Osteoblast (primary cell): ENCODE results near the gene CHRNA10. TPM values are rescaled to one million over a fixed set of nuclear protein-coding genes. Genes with fewer than 3 reads are reported as not detected.
A peak's percentile ranks its signal among the peaks of the same experiment; 100 is the strongest.

ENCODE experiments used
- DNase-seq: peaks from one replicate; pipeline ENCODE4 v3.0.0; 2011; ENCODE audit warnings: low spot score, mixed read lengths; ENCODE audit not compliant: insufficient read length; ENCODE audit errors: missing footprints
- H2AFZ ChIP-seq: 2 replicates; pipeline ENCODE4 v1.6.0; 2011; ENCODE audit warnings: mild to moderate bottlenecking, low read length
- H3K27ac ChIP-seq: 2 replicates; pipeline ENCODE4 v1.5.1; 2011; ENCODE audit warnings: mild to moderate bottlenecking, low read depth, low read length, moderate library complexity
- H3K27me3 ChIP-seq: 2 replicates; pipeline ENCODE4 v1.6.0; 2012; ENCODE audit warnings: mild to moderate bottlenecking, control low read depth, inconsistent platforms, low read length, moderate library complexity; ENCODE audit not compliant: insufficient read depth
- H3K36me3 ChIP-seq: 2 replicates; pipeline ENCODE4 v1.5.1; 2011; ENCODE audit warnings: mild to moderate bottlenecking, low read length, control low read depth, moderate library complexity; ENCODE audit not compliant: insufficient read depth
- H3K4me1 ChIP-seq: 2 replicates; pipeline ENCODE4 v1.5.1; 2011; ENCODE audit warnings: mild to moderate bottlenecking, low read length, control low read depth, moderate library complexity; ENCODE audit not compliant: insufficient read depth
- H3K4me2 ChIP-seq: 2 replicates; pipeline ENCODE4 v1.6.0; 2011; ENCODE audit warnings: mild to moderate bottlenecking, low read length; ENCODE audit not compliant: insufficient read depth
- H3K4me3 ChIP-seq: fragments of 200-600 bp; sonication (generic); 3 replicates; pipeline ENCODE4 v1.5.1; 2012; ENCODE audit warnings: mild to moderate bottlenecking, low read length, inconsistent platforms; ENCODE audit not compliant: insufficient read depth
- H3K79me2 ChIP-seq: 2 replicates; pipeline ENCODE4 v1.6.0; 2012; ENCODE audit warnings: mild to moderate bottlenecking, low read length, control low read depth, inconsistent platforms; ENCODE audit not compliant: insufficient read depth
- H3K9me3 ChIP-seq: 2 replicates; pipeline ENCODE4 v1.5.1; 2011; ENCODE audit warnings: low read depth, low read length, control low read depth
- H4K20me1 ChIP-seq: 2 replicates; pipeline ENCODE4 v1.6.0; 2012; ENCODE audit warnings: mild to moderate bottlenecking, low read length, control low read depth; ENCODE audit not compliant: insufficient read depth
- total RNA-seq: library from RNA; depleted of rRNA; stranded (reverse); fragments of >200 nt; gene quantifications from 2 replicates; pipeline ENCODE4 v1.2.3, GENCODE V29; 2012
- TF ChIP-seq, protein P1 (sequence below): IDR thresholded peaks from 2 replicates; pipeline ENCODE4 v1.5.1; 2011; ENCODE audit warnings: mild to moderate bottlenecking, low read depth, low read length, moderate library complexity; ENCODE audit errors: extremely low read depth

Gene CHRNA10, protein sequence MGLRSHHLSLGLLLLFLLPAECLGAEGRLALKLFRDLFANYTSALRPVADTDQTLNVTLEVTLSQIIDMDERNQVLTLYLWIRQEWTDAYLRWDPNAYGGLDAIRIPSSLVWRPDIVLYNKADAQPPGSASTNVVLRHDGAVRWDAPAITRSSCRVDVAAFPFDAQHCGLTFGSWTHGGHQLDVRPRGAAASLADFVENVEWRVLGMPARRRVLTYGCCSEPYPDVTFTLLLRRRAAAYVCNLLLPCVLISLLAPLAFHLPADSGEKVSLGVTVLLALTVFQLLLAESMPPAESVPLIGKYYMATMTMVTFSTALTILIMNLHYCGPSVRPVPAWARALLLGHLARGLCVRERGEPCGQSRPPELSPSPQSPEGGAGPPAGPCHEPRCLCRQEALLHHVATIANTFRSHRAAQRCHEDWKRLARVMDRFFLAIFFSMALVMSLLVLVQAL
- total RNA-seq: 0.29 and 0.72 TPM in 2 replicates

DNA sequence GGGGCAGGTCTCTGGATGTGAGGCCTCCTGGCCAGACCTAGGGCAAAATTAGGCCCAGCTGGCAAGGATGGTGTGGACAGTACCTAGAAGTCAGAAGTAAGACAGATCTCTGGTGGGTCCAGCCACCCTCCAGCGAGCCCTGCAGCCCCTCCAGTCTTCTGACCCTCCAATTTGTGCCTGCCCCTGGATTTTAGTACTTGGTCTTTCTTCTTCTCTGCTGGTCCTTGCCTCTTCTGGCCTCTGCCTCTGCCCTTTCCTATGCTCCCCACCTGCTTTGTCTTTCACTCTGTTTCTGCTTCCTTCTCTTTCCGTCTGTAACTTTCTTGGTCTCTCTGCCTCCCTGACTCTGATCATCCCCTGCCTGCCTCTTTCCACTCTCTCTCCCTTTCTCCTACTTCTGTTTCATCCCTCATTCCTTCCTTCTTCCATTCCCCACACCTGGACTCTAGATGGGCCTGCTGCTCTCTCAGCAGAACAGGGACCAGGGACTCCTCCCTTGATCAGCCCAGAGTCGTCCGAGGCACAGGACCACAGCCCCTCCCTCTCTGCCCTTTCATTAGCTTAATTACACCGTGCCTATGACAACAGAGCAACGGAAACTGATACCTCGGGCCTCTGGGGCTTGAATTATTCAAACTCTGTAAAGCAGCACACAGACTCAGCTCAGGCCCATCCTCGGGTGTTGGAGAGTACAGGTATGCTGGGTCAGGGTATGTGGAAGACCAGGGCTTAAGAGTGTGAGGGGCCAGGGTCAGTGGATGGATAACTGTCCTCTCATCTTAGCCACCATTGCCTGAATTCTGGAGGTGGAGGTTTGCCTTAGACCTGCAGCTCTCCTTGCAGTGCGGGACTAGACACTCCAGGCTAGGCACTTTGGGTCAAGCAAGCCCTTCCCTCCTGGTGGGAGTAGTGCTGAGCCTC, at the start of gene CHRNA10:
Gene CHRNA10, minus strand, starts transcription at position 51 of the 921 bp plus-strand sequence. CDS start 72 bp downstream, outside the sequence.
- Histone ChIP-seq H2AFZ (no peak within 1 kb of the TSS), H3K4me2 (no peak within 1 kb of the TSS), H3K27ac (no peak within 1 kb of the TSS), H3K9me3 (no peaks in the 10 kb centered on the region), H4K20me1 (no peaks in the 10 kb centered on the region), H3K4me3 (no peak within 1 kb of the TSS), H3K27me3 (no peaks in the 10 kb centered on the region), H3K4me1 (no peaks in the 10 kb centered on the region), H3K79me2 (no peaks in the 10 kb centered on the region), H3K36me3 (peaks cover 44% of the 10 kb centered on the region)
- TF ChIP-seq, protein P1, sequence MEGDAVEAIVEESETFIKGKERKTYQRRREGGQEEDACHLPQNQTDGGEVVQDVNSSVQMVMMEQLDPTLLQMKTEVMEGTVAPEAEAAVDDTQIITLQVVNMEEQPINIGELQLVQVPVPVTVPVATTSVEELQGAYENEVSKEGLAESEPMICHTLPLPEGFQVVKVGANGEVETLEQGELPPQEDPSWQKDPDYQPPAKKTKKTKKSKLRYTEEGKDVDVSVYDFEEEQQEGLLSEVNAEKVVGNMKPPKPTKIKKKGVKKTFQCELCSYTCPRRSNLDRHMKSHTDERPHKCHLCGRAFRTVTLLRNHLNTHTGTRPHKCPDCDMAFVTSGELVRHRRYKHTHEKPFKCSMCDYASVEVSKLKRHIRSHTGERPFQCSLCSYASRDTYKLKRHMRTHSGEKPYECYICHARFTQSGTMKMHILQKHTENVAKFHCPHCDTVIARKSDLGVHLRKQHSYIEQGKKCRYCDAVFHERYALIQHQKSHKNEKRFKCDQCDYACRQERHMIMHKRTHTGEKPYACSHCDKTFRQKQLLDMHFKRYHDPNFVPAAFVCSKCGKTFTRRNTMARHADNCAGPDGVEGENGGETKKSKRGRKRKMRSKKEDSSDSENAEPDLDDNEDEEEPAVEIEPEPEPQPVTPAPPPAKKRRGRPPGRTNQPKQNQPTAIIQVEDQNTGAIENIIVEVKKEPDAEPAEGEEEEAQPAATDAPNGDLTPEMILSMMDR: no peak
- no peak for DNase-seq

DNA sequence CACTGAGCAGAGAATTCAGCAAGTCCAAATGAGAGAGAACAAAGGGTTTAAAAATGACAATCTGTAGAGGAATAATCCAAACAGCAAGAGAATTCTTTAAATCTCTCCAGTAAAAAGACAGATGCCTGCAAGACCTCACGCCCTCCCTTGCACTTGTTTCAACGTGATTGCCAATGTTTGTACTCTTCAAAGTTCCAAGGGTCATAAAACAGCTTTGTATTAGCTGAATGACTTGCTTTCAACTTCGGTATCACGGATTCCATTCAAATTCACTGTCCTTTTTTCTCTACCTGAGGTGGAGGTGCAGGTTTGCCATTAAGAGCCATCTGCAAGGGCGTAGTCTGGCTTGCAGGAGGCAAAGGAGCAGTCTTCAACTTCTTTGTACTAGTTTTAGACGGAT, 41.1 kb upstream of the CHRNA10 start:
- no peak for DNase-seq
- Histone ChIP-seq H3K4me3 (no peak overlapping the region), H3K79me2 (peaks cover 16% of the 10 kb centered on the region), H3K27me3 (no peaks in the 10 kb centered on the region), H3K4me1 (peaks cover 16% of the 10 kb centered on the region), H3K36me3 (peaks cover 58% of the 10 kb centered on the region), H3K4me2 (no peak overlapping the region), H3K9me3 (no peaks in the 10 kb centered on the region), H4K20me1 (peaks cover 4% of the 10 kb centered on the region), H3K27ac (no peak overlapping the region), H2AFZ (no peak overlapping the region)
- TF ChIP-seq, protein P1: no peak

DNA sequence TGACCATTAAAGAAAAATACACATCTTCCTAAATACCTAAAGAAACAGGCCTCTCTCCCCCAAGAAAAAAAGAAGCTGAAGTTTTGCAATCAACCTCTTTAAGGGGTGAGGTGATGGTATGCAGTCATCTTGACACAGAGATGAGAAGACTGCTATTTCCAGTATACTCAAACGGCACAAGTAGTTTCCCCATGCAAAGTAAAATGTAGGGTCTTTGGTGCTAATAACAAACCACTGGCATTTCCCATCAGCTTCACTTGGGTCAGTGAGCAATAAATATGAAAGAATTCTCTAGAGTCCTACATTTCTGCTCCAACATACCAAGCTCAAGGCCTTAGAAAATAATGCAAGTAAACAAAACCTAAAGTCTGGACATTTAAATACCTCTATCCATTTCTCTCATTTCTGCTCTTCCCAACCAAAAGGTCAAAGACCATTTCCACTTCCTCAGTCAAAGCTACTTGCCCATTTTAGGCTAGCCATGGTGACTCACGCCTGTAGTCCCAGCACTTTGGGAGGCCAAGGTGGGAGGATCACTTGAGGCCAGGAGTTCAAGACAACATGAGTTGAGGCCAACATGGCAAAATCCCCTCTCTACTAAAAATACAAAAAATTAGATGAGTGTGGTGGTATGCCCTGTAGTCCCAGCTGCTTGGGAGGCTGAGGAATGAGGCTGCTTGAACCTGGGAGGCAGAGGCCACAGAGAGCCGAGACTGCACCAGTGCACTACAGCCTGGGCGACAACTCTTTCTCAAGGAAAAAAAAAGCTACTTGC, 39.5 kb upstream of the CHRNA10 start:
- DNase-seq: no peak
- no peak overlapping the region for H3K4me3 ChIP-seq
- peaks cover 16% of the 10 kb centered on the region for H3K79me2 ChIP-seq
- no peaks in the 10 kb centered on the region for H3K27me3 ChIP-seq
- H2AFZ ChIP-seq: no peak overlapping the region
- peak overlapping the region; percentile 42 for H3K27ac ChIP-seq
- H3K9me3 ChIP-seq: no peaks in the 10 kb centered on the region
- H3K36me3 ChIP-seq: peaks cover 52% of the 10 kb centered on the region
- H3K4me1 ChIP-seq: peaks cover 16% of the 10 kb centered on the region
- peaks cover 4% of the 10 kb centered on the region for H4K20me1 ChIP-seq
- no peak overlapping the region for H3K4me2 ChIP-seq
- TF ChIP-seq, protein P1: no peak
